ENCODE data around the gene GARIN5A.
A peak's percentile ranks its signal among the peaks of the same experiment; 100 is the strongest.

Gene GARIN5A

DNA sequence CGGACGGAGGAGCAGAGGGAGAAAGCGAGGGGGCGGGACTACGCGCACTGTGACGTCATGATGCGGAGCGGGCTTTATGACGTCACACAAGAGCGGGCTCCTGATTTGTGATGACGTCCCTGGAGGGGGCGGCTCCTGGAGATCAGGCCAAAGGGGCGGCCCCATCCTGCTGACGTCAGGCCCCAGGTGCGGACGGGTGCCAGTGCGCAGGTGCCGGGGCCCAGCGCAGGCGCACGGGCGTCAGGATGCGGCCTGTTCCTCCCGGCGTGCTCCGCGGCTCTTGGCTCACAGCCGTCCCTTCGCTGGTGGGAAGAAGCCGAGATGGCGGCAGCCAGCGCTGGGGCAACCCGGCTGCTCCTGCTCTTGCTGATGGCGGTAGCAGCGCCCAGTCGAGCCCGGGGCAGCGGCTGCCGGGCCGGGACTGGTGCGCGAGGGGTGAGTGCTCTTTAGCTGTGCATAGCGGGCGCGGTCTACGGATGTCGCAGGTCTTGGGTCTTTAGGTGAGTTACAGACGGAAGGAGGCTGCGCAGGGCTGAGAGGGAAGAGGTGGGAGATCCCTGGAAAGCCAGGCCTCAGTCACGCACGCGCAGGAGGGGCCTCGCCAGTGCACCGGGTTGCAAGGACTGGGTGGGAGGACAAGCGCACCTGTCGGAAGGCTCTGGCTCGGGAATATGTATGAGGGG, at the start of gene GARIN5A, which contains the start of gene EMC10:
TSS of gene GARIN5A (minus strand) at position 625 of the 683 bp plus-strand sequence. CDS start at position 165, 460 bp downstream.
TSS of gene EMC10 (plus strand) at position 284 of the 683 bp plus-strand sequence. CDS start at position 322, 38 bp downstream.
- DNase-seq, result peak; percentile 92 to 95

DNA sequence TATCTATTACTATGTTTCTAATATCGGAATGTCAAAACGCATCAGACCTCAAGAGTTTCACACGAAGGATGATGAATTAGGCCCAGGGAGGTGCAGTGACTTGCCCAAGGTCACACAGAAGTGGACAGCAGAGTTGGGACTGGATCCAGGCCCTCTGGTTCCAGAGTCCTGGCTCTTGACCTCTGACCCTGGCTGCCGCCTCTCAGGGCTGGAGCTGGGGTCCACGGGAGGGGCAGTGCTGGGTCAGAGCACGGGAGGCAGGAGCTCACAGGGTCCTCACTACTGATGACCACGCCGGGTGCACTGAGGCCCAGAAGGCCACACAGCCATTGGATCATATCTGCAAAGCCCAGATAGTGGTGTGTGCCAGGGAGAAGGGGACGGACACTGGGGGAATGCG, 46.2 kb upstream of the GARIN5A start:
- no peak for DNase-seq

DNA sequence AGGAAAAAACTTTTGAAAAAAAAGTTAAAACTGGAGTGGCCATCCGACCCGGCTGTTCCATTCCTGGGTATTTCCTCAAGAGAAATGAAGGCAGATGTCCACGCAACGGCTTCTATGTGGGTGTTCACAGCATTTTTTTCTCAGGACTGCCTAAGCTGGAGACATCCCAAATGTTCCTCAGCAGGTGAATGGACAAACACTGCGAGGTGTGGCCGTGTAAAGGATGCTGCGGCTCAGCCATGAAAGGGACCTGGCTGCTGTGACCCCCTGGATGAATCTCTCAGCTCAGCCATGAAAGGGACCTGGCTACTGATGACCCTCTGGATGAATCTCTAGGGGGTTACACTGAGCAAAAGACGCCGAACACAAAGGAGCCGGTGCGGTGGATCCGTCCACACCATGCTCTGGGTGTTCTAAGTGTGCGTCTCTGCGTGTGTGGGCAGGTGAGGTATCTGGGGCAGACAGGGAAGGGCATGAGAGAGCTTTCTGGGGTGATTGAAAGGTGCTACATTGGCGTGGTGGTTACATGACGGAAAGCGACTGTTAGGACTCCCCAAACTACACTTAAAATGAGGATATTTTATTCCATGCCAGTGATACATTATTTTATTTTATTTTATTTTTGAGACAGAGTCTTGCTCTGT, 44.3 kb upstream of the GARIN5A start:
- DNase-seq, result no peak

DNA sequence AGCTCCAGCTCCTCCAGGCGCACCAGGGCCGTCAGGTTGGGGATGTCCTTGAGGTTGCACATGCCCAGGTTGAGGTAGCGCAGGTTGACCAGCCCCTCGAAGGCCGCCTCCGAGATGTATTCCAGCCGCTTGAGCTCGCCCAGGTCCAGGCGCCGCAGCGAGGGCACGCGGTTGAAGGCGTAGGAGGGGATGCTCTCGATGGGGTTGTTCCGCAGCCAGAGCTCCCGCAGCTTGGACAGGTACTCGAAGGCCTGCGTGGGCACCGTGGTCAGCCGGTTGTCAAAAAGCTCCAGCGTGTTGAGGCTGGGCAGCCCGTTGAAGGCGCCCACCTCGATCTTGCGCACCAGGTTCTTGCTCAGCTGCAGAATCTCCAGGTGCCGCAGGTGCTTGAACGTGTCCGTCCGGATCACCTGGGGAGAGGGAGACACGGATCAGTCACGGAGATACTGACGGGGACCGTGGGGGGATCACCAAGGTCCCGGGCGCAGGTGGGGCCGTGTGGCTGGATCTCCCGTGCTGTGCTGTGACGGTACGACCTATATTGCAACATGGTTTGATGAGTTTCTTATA, 42.4 kb upstream of the GARIN5A start:
- DNase-seq, result no peak

DNA sequence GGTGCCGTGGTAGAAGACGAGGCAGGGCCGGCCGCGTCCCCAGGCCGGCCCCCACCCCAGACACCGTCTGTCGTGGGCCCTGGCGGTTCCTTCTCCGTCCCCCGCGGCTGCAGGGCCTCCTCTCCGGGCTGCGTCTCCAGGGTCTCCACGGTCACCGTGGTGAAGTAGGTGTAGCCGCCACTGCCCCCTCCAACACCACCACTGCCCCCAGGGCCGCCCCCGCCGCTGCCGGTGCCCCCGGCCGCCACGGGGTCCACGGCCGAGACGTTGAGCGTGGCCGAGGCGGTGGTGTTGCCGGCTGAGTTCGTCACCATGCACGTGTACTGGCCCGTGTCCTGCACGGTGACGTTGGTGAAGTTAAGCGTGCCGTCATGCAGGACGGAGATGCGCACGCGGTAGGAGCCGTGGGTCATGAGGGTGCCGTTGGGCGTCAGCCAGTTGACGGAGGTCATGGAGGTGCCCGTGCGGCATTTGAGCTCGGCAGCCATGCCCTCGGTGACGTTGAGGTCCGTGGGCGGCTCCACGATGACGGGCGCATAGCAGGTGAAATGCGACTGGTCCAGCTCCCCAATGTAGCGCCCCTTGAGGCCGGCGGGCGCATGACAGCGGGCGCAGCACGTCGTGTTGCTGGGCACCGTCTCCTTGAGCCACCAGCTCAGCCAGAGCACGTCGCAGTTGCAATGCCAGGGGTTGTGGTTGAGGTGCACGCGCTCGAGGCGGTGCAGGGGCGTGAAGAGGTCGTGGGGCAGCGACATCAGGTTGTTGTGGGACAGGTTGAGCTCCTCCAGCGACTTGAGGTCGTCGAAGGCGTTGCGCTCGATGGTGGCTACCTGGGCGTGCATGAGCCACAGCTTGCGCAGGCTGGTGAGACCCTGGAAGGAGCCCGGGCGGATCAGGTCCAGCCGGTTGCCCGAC, 41.7 kb upstream of the GARIN5A start:
- peak in 1 of 2 donors; percentile 21 for DNase-seq

DNA sequence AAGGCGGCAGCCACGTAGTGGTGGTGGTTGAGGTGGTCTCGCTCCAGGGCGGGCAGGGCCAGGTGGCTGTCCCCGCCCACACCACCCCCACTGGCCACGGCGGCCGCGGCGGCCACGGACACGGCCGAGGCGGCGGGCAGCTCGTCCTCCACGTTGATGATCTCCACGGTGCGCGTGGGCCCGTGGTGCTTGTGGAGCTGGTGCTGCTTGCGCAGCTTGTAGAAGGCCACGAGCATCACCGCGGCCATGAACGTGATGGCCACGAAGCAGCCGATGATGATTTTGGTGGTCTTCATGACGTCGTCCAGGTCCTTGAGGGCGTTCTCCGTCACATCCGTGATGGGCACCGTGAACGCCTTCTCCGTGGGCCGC, 41.0 kb upstream of the GARIN5A start:
- DNase-seq, result no peak

DNA sequence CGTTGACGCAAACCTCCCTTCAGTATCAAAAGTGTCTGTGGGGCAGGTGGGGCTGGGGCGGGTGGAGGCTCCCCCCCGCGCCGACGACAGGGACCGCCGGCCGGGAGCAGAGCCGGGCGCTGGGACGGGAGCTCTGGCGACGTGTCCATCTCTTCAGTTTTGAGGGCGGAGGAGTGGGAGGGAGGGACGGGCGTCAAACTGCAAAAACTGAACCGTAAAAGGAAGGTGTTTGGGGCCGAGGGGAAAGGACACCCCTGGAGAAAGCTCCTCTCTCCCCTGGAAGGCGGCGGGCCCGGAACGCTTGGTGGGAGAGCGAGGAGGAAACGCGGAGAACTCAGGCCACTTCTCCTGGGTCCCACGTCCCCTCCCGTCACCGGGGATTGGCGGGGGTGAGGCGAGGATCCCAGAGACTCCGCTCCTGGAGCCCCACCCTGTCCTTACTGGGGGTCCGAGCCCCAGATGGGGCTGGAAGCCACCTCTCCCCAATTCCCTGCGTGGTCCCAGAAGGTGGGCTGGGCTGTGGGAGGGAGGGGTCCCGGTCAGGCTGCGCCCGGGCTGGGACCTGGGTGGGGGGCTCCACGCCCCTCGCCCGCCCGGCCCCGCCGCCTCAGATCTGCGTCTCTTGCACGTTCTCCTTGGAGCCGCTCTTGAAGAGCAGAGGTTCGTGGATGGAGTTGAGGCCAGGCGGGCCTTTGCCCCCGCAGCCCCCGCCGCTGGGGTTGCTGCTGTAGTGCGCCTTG, 40.5 kb upstream of the GARIN5A start:
- no peak for DNase-seq

DNA sequence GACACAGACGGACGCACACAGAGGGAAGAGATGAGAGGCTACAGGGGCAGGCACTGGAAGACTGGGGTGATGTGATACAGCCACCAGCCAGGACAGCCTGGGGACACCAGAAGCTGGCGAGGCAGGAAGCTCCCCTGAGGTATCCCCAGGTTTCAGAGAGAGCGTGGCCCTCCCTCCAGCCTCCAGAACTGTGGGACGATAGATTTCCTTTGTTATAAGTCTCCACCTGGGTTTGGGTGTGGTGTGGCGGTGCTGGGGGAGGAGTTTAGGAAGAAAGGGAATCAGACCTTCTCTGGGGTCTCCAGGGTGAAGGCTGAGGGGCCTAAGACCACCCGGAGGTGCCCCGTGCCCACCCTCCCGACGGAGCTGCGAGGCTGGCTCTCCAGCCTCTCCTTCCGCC, 39.8 kb upstream of the GARIN5A start:
- no peak for DNase-seq

DNA sequence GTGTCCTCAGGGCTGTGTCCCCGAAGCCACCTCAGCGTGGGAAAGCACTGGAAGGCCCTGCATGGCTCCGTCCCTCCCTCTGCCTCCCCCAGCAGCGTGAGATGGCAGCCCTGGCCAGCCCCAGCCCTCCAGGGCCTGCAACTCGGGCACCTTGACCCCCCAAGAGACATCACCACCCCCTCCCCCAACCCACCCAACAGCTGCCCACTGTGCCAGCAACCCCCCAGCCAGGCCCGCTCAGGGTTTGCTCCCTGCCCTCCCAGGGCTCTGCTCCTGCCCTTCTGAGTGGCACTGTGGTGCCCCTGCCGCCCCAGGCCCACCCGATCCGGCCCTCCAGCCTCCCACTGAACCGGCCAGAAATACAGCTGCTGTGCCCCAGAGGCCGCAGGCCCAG, 38.5 kb upstream of the GARIN5A start:
- no peak for DNase-seq

DNA sequence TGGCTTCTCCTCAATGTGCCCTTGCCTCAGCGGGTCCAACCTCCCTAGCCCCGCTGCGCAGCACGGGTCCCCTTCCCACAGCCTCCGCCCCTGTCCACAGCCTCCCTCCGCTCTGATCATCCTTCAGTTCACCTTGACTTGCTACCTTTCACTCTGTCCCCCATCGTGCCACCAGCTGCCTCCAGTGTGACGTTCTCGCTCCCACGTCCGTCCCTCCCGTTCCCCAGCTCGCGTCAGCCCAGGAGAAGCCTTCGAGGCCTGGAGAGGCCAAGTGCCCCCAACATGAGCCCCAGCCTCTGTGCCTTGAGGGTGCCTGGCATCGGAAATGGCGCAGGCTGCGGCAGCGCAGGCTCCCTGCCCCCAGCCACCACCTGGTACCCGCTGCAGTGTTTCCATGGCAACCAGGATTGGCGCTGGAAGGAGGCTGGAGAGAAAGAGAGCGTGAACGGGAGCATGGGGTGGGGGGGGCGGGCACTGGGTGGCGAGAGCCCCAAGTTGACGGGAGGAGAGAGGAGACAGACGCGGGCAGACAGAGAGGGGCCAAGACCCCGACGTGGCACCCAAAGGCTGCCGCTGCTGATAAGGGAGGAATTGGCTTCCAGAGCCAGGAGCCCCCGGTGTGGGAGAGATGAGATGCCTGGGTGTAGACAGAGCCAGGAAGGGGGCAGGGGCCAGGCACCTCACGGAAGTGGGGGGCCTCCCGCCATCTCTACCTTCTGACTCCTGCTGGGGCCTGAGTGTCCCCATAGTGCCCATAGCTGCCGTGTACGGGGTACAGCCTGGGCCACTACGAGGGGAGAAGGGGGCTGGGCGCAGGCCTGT, 37.9 kb upstream of the GARIN5A start:
- no peak for DNase-seq

DNA sequence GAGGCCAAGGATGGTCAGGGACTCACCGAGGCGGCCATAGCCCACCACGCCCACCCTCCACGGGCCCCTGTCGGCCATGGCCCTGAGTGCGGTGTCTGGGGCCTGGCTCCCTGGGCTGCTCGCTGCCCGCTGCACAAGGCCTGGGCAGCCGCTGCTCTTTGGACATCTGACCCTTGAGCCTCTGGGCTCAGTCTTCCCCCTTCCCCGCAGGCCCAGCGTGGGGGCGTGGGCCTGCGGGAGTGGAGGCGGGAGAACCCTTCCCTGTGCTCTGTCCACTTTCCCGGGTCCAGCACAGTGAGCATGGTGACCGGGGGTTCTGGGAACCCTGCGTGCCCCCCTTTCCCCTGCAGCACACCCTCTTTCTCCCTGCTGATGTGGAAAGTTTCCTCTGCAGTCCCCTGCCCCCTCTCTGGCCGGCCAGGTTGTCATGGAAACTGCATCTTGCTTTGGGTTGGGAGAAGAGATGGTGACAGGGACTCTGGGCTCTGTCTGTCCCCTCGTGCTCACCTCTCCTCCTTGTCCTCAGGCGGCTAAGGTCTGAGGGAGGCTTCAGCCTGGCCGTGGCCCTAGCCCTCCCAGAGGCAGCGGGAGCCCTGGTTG, 37.2 kb upstream of the GARIN5A start, which contains the start of gene ASPDH:
TSS of gene ASPDH (minus strand) at position 168 of the 600 bp plus-strand sequence. CDS start at position 78, 90 bp downstream.
- no peak for DNase-seq

DNA sequence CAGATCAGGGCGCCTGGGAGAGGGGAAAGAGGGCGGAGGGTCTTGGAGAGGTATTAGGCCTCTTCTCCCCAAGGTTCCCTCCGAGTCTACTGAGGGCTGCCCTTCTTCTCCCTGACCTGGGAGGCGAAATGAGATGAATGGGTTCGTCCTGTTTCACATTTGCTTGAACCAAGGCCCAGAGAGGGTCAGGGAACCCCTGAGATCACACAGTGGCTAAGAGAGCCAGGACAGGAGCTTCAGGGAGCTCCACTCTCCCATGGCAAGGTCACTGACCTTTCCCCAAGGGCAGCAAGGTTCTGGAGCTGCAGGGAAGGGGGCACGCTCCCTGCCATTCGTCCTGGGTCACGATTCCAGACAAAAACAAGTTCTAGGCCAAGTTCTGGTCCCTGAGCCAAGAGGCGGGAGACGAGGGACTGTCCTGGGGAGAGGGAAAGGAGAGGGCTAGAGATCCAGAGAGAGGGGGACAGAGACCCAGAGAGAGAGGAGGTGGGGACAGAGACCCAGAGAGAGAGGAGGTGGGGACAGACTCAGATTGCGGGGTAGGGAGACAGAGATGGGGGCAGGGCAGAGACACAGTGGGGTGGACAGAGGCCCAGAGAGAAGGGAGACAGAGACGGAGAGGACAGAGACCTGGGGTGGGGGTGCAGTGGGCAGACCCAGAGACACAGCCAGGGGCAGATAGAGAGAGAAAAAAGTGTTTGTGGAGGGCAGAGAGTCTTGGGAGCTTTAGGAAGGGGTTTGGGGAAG, 36.5 kb upstream of the GARIN5A start:
- no peak for DNase-seq

DNA sequence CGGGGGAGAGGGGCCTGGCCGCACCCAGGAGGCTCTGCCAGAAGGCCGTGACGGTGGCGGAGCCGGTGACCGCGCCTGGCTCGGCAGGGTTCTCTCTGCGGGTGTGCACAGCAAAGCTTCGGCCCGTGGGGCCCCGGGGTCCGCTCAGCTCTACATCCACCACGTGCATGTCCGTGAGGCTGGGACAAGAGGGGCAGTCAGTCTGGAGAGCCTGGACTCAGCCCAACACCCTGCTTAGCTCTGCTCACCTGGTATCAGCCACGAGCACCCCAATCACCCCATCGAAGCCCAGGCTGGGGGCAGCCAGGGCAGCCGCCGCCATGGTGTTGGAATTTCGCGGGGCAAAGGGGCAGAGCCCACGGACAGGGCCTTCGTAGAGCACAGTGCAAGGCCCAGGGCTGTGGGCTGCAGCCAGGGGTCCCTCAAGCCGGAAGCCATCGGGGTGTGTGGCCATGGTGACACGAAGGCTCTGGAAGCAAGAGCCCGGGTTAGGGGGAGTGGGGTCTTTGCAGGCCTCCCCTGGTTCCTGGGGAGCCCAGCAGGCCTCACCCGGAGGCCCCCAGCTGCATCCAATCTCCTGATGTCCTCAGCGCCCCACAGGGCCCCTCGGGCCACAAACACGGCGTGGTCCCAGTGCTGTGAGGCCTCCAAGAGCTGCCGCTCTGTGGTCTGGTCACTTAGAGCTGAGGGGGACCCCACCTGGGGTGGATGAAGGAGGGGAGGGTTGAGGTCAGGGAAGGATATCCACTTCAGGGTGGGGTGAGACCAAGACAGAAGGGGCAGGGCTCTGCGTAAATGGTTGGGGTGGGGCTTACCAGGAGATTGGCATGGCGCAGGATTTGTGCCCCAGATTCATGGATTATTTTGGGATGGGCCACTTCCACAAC, 35.7 kb upstream of the GARIN5A start:
- no peak for DNase-seq

DNA sequence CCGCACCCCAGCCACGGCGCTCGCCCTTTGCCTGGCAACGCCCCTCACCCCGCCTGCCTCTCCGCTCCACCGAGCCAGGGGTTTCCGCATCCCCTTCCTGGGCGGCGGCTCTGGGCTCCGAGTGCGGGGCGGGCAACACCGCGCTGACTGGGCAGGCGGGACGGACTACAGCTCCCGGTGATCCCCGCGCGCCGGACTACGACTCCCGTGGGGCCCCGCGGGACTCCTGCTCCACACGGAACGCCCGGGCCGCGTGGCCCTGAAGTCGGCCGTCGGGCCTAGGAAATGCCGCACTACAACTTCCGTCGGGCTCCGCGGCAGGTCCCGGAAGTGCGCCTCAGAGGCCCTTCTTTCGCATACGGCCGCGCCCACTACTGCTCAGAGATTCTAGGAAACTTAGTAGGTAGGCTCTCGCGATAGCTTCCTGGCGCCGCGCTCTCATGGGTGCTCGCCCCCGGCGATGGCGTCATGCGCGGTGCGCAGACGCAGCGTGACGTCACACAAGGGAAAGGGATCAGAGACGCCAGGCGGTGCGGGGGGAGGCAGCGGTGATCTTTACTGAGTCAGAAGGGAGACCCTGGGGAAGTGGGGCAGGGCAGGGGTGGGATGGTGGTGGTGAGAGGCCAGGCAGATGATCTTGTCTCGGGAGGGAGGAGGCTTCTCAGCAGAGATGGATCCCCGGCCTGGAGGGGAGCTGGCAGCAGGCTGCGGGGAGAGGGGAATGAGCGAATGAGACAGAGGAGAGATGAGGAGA, 34.6 kb upstream of the GARIN5A start, which contains the start of gene JOSD2:
TSS of gene JOSD2 (minus strand) at position 123 of the 754 bp plus-strand sequence. CDS start 760 bp downstream, outside the sequence.
- DNase-seq, result peak; percentile 95 to 96

DNA sequence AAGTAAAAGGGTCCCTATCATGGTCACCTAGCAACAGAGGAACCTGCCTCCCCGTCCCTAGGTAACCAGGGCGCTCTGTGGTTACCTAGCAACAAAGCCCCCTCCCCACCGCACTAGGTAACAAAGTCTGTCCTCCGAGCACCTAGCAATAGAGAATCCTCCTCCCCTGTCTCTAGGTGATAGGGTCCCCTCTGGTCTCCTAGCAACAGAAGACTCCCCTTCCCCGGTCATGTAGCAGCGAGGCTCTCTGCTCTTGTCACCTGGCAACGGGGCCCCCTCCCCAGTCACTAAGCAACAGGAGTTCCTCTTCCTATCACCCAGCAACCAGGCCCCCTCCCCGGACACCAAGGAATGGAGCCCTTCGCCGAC, 34.0 kb upstream of the GARIN5A start:
- no peak for DNase-seq

DNA sequence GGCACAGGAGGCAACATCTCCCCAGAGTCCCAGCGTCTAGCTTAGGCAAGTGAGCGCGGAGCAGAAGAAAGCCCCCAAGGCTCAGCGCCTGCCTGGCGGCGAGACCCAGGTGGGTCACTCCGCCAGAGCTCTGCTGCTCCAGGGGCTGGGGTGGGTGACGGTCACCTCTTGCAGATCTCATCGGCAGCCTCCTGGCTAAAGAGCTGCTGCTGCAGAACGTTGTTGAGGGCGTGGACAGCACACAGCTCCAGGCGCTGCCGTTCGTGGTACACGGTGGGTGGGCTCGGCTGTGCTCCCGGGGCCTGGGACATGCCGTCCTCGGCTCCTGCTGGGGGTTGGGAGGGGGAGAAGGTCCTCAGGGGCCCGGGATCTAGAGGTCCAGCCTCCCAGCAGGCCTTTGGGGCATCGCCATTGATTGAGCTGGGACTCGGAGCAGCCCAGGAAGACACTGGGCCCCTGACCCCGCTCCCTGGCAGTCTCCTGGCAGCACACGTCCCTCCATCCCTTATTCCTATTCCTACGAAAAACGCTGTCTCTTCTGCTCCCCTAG, 33.5 kb upstream of the GARIN5A start:
- no peak for DNase-seq

DNA sequence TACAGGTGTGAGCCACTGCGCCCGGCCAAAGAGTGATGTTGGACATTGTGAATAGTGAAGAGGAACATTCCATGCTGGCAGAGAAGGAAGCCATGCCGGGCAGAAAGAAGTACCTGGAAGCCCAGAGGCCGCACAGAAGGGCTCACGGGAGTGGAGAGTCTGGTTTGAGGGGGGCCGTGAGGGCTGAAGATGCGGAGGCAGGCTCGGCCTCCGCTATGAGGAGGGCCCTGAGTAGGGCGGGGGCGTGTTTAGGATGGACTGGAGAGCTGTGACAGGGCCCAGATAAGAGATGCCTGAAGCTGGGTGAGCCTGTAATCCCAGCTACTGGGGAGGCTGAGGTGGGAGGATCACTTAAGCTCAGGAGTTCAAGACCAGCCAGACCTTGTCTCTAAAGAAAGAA, 32.7 kb upstream of the GARIN5A start:
- DNase-seq, result no peak

DNA sequence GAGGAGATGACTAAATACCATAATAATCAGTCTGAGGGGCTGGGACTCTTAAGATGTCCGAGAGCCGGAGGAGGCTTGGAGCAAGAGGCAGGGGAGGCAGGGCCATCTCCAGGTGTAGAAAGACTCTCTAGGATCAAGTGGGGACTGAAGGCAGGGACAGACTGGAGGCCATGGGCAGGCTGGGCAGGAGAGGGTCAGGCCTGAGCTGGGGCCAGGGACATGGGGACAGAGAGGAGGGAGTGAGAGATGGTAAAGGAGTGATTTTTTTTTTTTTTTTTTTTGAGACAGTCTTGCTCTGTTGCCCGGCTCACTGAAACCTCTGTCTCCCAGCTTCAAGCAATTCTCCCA, 32.2 kb upstream of the GARIN5A start:
- no peak for DNase-seq

Measured in stimulated activated CD4-positive, alpha-beta T cell treated with anti-CD3 and anti-CD28 coated beads, Interleukin-2, amount 100 ng/mL, for 24 hours (primary cell).